Endothelial cell of umbilical vein (primary cell): ENCODE measurements around the gene DAD1. TPM values are rescaled to one million over a fixed set of nuclear protein-coding genes. Genes with fewer than 3 reads are reported as not detected.
"Not testable (repeated sequence)": the region's sequence is repeated elsewhere in the genome, so short reads cannot be mapped to it uniquely, and the experiment has no call there.

ENCODE experiments used
- Bru-seq: library from RNA; stranded (reverse); fragments of 400-500 nt; gene quantifications from one replicate; lab custom pipeline; 2021; lab: Mats Ljungman, UMichigan
- BruChase-seq, 2 experiments: library from RNA; stranded (reverse); fragments of 400-500 nt; gene quantifications; one replicate each; lab custom pipeline; 2021; lab: Mats Ljungman, UMichigan
- BruUV-seq: library from RNA; stranded (reverse); fragments of 400-500 nt; replicated peaks from 2 replicates; lab custom pipeline; 2021; lab: Mats Ljungman, UMichigan
- CTCF ChIA-PET: fragments of 300-600, 350-600 bp; sonication (Branson Sonifier 250); formaldehyde crosslinking; loops from one replicate; lab custom pipeline; 2021; ENCODE audit warnings: antibody characterized with exemption, inconsistent platforms; lab: Charles Lee
- POLR2A ChIA-PET: fragments of 300-600, 350-600 bp; sonication (Branson Sonifier 250); formaldehyde crosslinking; loops from one replicate; lab custom pipeline; 2021; ENCODE audit warnings: antibody characterized with exemption, inconsistent platforms; lab: Charles Lee
- DNase-seq: peaks from one replicate; pipeline ENCODE4 v3.0.0-alpha.2; 2011; ENCODE audit warnings: low read depth, low spot score
- FAIRE-seq: peaks from 2 replicates; lab custom pipeline; 2011; peaks lifted over from hg19 to GRCh38; lab: Jason Lieb, UNC
- H2AFZ ChIP-seq: 2 replicates; pipeline ENCODE4 v1.6.0; 2012; ENCODE audit warnings: low read depth, low read length, control low read depth, inconsistent platforms
- H3K27ac ChIP-seq: 2 replicates; pipeline ENCODE4 v1.5.1; 2011; ENCODE audit warnings: low read depth, mild to moderate bottlenecking, control low read depth, low read length, moderate library complexity; ENCODE audit not compliant: insufficient read depth
- H3K27me3 ChIP-seq, 2 experiments: 2 replicates each; pipeline versions ENCODE4 v1.6.0 to v1.6.1; 2011; ENCODE audit warnings: low read length in 2 of 2, mixed read lengths in 1 of 2; ENCODE audit not compliant: control insufficient read depth in 2 of 2, insufficient read depth in 2 of 2
- H3K36me3 ChIP-seq, 2 experiments: 2 replicates in 1 of 2; 3 replicates in 1 of 2; pipeline ENCODE4 v1.5.1; 2011; ENCODE audit warnings: low read length in 2 of 2, mild to moderate bottlenecking in 1 of 2, moderate library complexity in 1 of 2; ENCODE audit not compliant: control insufficient read depth in 2 of 2, insufficient read depth in 2 of 2; ENCODE audit errors: extremely low read depth in 1 of 2
- H3K4me1 ChIP-seq: 3 replicates; pipeline ENCODE4 v1.5.1; 2011; ENCODE audit warnings: mild to moderate bottlenecking, low read length; ENCODE audit not compliant: control insufficient read depth, insufficient read depth; ENCODE audit errors: extremely low read depth
- H3K4me2 ChIP-seq: 2 replicates; pipeline ENCODE4 v1.6.1; 2011; ENCODE audit warnings: low read length, control low read depth, mixed read lengths; ENCODE audit not compliant: insufficient read depth
- H3K4me3 ChIP-seq, 3 experiments: fragments of 200-600 bp in 1 of 3; sonication (generic), shearing (Covaris generic) in 1 of 3; replicated peaks in 1 of 3; 2 replicates each; pipeline ENCODE4 v1.5.1; 2011 to 2016; ENCODE audit warnings: control low read depth in 3 of 3, low read length in 3 of 3, mild to moderate bottlenecking in 2 of 3, inconsistent platforms in 1 of 3, low read depth in 1 of 3, moderate library complexity in 1 of 3; ENCODE audit not compliant: insufficient read depth in 1 of 3
- H3K79me2 ChIP-seq: 2 replicates; pipeline ENCODE4 v1.6.0; 2012; ENCODE audit warnings: low read length, inconsistent platforms; ENCODE audit not compliant: control insufficient read depth, insufficient read depth
- H3K9ac ChIP-seq: replicated peaks from 2 replicates; pipeline ENCODE3; 2011; ENCODE audit warnings: low read length, control low read depth; ENCODE audit not compliant: insufficient read depth; ENCODE audit errors: extremely low read depth
- H3K9me1 ChIP-seq: replicated peaks from 3 replicates; pipeline ENCODE4 v1.6.0; 2011; ENCODE audit warnings: mild to moderate bottlenecking, low read length; ENCODE audit not compliant: control insufficient read depth, insufficient read depth; ENCODE audit errors: extremely low read depth
- H3K9me3 ChIP-seq: replicated peaks from 2 replicates; pipeline ENCODE4 v1.5.1; 2012; ENCODE audit warnings: low read length, inconsistent platforms; ENCODE audit not compliant: control insufficient read depth, insufficient read depth
- H4K20me1 ChIP-seq: replicated peaks from 2 replicates; pipeline ENCODE3; 2011; ENCODE audit warnings: mild to moderate bottlenecking, low read length; ENCODE audit not compliant: control insufficient read depth, insufficient read depth; ENCODE audit errors: extremely low read depth
- EZH2 ChIP-seq: IDR thresholded peaks from 2 replicates; pipeline ENCODE4 v1.6.1; 2012; ENCODE audit warnings: borderline replicate concordance, low read depth, mild to moderate bottlenecking, moderate library complexity, low read length, inconsistent platforms; ENCODE audit not compliant: severe bottlenecking
- FOS ChIP-seq: IDR thresholded peaks from 2 replicates; pipeline ENCODE4 v1.6.1; 2011; ENCODE audit warnings: mild to moderate bottlenecking, low read length, moderate library complexity, borderline replicate concordance; ENCODE audit not compliant: insufficient read depth
- GATA2 ChIP-seq: IDR thresholded peaks from 2 replicates; pipeline ENCODE4 v1.7.0; 2011; ENCODE audit warnings: low read depth, mild to moderate bottlenecking, moderate library complexity, mixed read lengths, low read length; ENCODE audit not compliant: insufficient read length, insufficient read depth
- JUN ChIP-seq: IDR thresholded peaks from 2 replicates; pipeline ENCODE4 v1.6.1; 2011; ENCODE audit warnings: borderline replicate concordance, low read depth; ENCODE audit not compliant: insufficient read length, insufficient read depth
- MYC ChIP-seq: IDR thresholded peaks from one replicate; pipeline ENCODE4 v1.6.1; 2011; ENCODE audit warnings: mild to moderate bottlenecking, low read depth, low read length
- POLR2A ChIP-seq: IDR thresholded peaks from 2 replicates; pipeline ENCODE4 v1.6.1; 2012; ENCODE audit warnings: low read depth, mild to moderate bottlenecking, control low read depth, low read length
- POLR2AphosphoS5 ChIP-seq: IDR thresholded peaks from 2 replicates; pipeline ENCODE4 v1.6.1; 2012; ENCODE audit warnings: low read depth, mild to moderate bottlenecking, control low read depth, low read length, moderate library complexity; ENCODE audit not compliant: insufficient read depth
- dilution Hi-C: fragments of 300-500 bp; cut with MboI; formaldehyde crosslinking; loops from one replicate; pipeline ENCODE4 v1.15.0; 2019; ENCODE audit warnings: low sequenced_read_pairs; ENCODE audit not compliant: extremely low pct_ligation_motif_present
- intact Hi-C: fragments of 100-400 bp; cut with micrococcal nuclease; formaldehyde crosslinking; loops from one replicate; pipeline ENCODE4 v1.10.0; 2022
- long read RNA-seq: library from polyadenylated mRNA; stranded (forward); transcript quantifications from one replicate; pipeline ENCODE4 v2.0.0, GENCODE V29; 2021
- polyA minus RNA-seq, 3 experiments: library from RNA; depleted of rRNA, polyadenylated mRNA; stranded (reverse); fragments of >200 nt; gene quantifications; 1 replicate in 1 of 3; 2 replicates in 2 of 3; pipeline ENCODE4 v1.2.3, GENCODE V29; 2011
- polyA plus RNA-seq, 4 experiments: library from polyadenylated mRNA; depleted of rRNA in 3 of 4; stranded (reverse) in 3 of 4; unstranded in 1 of 4; fragments of >200 nt; gene quantifications; 2 replicates each; pipeline versions ENCODE4 v1.2.1 to v1.2.3, GENCODE V29; 2011 to 2012; ENCODE audit warnings: missing spikeins in 1 of 4
- total RNA-seq: library from RNA; stranded (reverse); gene quantifications from 2 replicates; pipeline ENCODE4 v1.2.3, GENCODE V29; 2021
- TF ChIP-seq, protein P1 (sequence below), 2 donors: IDR thresholded peaks; 1 replicate in 1 of 2; 2 replicates in 1 of 2; pipeline ENCODE4 v1.5.1; 2011; ENCODE audit warnings: low read length in 2 of 2, mild to moderate bottlenecking in 2 of 2, moderate library complexity in 2 of 2, control low read depth in 1 of 2, inconsistent platforms in 1 of 2, low read depth in 1 of 2; ENCODE audit not compliant: insufficient read depth in 1 of 2; ENCODE audit errors: extremely low read depth in 1 of 2
- TF ChIP-seq, protein P2 (sequence below): IDR thresholded peaks from 2 replicates; pipeline ENCODE4 v1.6.1; 2011; ENCODE audit not compliant: insufficient read depth, insufficient read length

The DAD1 gene
- 299 and 304 TPM in 2 replicates for total RNA-seq
- 1,220 and 1,227 TPM in 2 replicates for polyA plus RNA-seq
- 702 and 733 TPM in 2 replicates for polyA plus RNA-seq (2011; cell fraction: cytosol; rRNA removed)
- polyA plus RNA-seq (2011; cell fraction: nucleus; rRNA removed) = 214 and 235 TPM in 2 replicates
- 355 and 418 TPM in 2 replicates for polyA plus RNA-seq (2012)
- 446 and 484 TPM in 2 replicates for polyA minus RNA-seq
- polyA minus RNA-seq (2011; cell fraction: cytosol; rRNA and poly(A)+ RNA removed) = 77.6 TPM
- 62.2 and 65.6 TPM in 2 replicates for polyA minus RNA-seq (2011; cell fraction: nucleus; rRNA and poly(A)+ RNA removed)
- Bru-seq, nascent RNA = percentile 91 among the genes with signal in this experiment
- BruChase-seq, experiment 1, labeled RNA remaining after a 6-hour chase = percentile 84 among the genes with signal in this experiment
- BruChase-seq, experiment 2, labeled RNA remaining after a 2-hour chase = percentile 76 among the genes with signal in this experiment
- long read RNA-seq, transcript DAD1-204 (2 exons, 441 nt) = minor isoform, 7 of 1,003 reads
- long read RNA-seq, transcript DAD1-201 (3 exons, 731 nt) = major isoform, 975 of 1,003 reads
- long read RNA-seq, partial matches to known transcripts = 11 of 1,003 reads
- long read RNA-seq, other reads (novel, unspliced or antisense) = 8 of 1,003 reads

DNA sequence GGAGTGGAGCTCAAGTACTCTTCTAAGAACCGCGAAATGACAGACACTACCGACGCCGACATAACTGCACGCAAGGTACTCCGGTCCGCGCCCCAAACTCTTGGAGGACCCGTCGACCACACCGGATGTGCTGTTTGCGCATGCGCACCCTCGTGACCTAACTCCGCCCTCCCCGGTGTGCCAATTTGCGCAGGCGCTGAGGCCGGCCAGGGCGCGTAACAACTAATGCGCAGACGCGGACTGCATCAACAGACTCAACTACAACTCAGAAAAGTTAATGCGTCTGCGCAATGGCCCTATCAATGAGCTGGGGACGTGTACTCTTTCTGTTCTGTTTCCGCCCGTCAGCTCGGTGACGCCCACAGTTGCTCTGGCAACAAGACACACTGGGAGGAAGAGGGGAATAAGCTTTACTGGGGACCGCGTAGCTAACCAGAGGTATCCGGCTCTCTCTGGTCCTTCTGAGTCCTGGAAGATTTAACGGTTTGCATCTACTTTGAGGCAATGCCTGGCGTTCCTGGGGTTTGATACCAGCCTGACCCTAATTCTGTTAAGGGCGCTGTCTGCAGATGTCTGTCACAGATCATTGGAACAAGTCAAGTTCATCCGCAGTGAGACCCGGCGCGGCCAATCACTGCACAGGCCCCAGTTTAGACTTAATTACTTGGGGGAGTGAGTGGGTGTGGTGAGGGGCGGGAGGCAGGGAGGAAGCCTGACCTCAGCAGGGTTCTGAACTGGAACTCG lies at the start of gene DAD1:
Gene DAD1, minus strand, starts transcription at position 129 of the 744 bp plus-strand sequence. Its CDS starts 67 bp downstream, at position 62.
- H3K36me3 ChIP-seq = no peaks in the 10 kb centered on the region
- H3K79me2 ChIP-seq = peaks cover 47% of the 10 kb centered on the region
- peak within 1 kb of the TSS; percentile 94 for H3K4me2 ChIP-seq
- H3K9me3 ChIP-seq = no peaks in the 10 kb centered on the region
- peaks cover 3 to 4% of the 10 kb centered on the region in 2 experiments for H3K27me3 ChIP-seq
- peak; percentile 100 for DNase-seq
- peaks cover 23% of the 10 kb centered on the region for H3K4me1 ChIP-seq
- POLR2A ChIA-PET = interaction anchor here (0.6 to 1.2 kb wide), 4 partner anchors 9 to 177 kb away, joined by 3 to 7 read pairs (median 4); partner anchors contain the start of genes ABHD4 and OXA1L
- intact Hi-C loops = loop anchor here (1.0 to 2.0 kb wide), 6 partner anchors 9 to 340 kb away; partner anchors contain the start of genes ABHD4, OXA1L and PRMT5
- BruUV-seq = TSS peak; percentile 83
- H3K9ac ChIP-seq = peak within 1 kb of the TSS; percentile 97
- H4K20me1 ChIP-seq = no peaks in the 10 kb centered on the region
- FAIRE-seq = peak; percentile 99
- TF ChIP-seq, protein P1, sequence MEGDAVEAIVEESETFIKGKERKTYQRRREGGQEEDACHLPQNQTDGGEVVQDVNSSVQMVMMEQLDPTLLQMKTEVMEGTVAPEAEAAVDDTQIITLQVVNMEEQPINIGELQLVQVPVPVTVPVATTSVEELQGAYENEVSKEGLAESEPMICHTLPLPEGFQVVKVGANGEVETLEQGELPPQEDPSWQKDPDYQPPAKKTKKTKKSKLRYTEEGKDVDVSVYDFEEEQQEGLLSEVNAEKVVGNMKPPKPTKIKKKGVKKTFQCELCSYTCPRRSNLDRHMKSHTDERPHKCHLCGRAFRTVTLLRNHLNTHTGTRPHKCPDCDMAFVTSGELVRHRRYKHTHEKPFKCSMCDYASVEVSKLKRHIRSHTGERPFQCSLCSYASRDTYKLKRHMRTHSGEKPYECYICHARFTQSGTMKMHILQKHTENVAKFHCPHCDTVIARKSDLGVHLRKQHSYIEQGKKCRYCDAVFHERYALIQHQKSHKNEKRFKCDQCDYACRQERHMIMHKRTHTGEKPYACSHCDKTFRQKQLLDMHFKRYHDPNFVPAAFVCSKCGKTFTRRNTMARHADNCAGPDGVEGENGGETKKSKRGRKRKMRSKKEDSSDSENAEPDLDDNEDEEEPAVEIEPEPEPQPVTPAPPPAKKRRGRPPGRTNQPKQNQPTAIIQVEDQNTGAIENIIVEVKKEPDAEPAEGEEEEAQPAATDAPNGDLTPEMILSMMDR (IDR thresholded peaks at IDR 0.05; ENCODE audit: extremely low read depth in 1 of 2, insufficient read depth in 1 of 2, low read depth in 1 of 2, low read length in 2 of 2) = no peak
- TF ChIP-seq JUN (peak; percentile 4), GATA2 (no peak), POLR2AphosphoS5 (peak; percentile 99), MYC (no peak), FOS (no peak), POLR2A (peak; percentile 98), EZH2 (no peak)
- TF ChIP-seq, protein P2, sequence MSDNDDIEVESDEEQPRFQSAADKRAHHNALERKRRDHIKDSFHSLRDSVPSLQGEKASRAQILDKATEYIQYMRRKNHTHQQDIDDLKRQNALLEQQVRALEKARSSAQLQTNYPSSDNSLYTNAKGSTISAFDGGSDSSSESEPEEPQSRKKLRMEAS = no peak
- peak within 1 kb of the TSS; percentile 84 for H3K27ac ChIP-seq
- H2AFZ ChIP-seq = peak within 1 kb of the TSS; percentile 51
- CTCF ChIA-PET = interaction anchor here (0.6 to 8.5 kb wide), 18 partner anchors 9 to 311 kb away, joined by 3 to 102 read pairs (median 4); partner anchors contain the start of gene ABHD4
- no peaks in the 10 kb centered on the region for H3K9me1 ChIP-seq
- H3K4me3 ChIP-seq = peak within 1 kb of the TSS; percentile 70 to 99 (median 92)
- dilution Hi-C loops = no loop called here

DNA sequence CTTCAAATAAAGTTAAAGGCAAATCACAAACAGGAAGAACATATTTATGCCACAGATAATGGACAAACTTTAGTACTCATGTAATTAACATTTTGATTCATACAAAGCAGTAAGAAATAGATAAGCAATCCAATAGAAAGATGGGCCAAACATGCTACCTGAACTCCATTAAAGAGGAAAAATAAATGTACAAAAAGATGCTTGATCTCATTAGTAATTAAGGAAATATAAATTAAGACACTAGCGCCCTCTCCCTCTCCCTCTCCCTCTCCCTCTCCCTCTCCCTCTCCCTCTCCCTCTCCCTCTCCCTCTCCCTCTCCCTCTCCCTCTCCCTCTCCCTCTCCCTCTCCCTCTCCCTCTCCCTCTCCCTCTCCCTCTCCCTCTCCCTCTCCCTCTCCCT lies 47.0 kb upstream of the DAD1 start:
- CTCF ChIA-PET = interaction anchor here (0.8 to 0.9 kb wide), 3 partner anchors 17 to 66 kb away, joined by 3 to 5 read pairs (median 5); no protein-coding TSS in a partner anchor
- H3K36me3 ChIP-seq, POLR2A ChIA-PET, H3K27me3 ChIP-seq, H3K9me3 ChIP-seq, H2AFZ ChIP-seq, intact Hi-C loops, H3K4me3 ChIP-seq, H4K20me1 ChIP-seq, H3K79me2 ChIP-seq, H3K27ac ChIP-seq, FAIRE-seq, H3K9me1 ChIP-seq, dilution Hi-C loops, BruUV-seq, DNase-seq, H3K4me2 ChIP-seq, H3K4me1 ChIP-seq, H3K9ac ChIP-seq: not testable (repeated sequence)
